Neural progenitor cell (in vitro differentiated cells): Measurements from ENCODE around the gene KIAA1217. TPM values are rescaled to one million over a fixed set of nuclear protein-coding genes. Genes with fewer than 3 reads are reported as not detected.
"Not testable (repeated sequence)": the region's sequence is repeated elsewhere in the genome, so short reads cannot be mapped to it uniquely, and the experiment has no call there.

Source experiments
- DNase-seq: peaks from one replicate; pipeline ENCODE4 v3.0.0-alpha.2; 2016; ENCODE audit warnings: low spot score
- H2AFZ ChIP-seq: fragments of 200-600 bp; sonication (generic); replicated peaks from 2 replicates; pipeline ENCODE4 v1.6.1; 2016; ENCODE audit warnings: antibody characterized with exemption
- H3F3A ChIP-seq: fragments of 200-600 bp; sonication (generic); 2 replicates; pipeline ENCODE4 v1.6.1; 2016; ENCODE audit warnings: antibody characterized with exemption, low read depth
- H3K27ac ChIP-seq: fragments of 200-600 bp; sonication (generic); 2 replicates; pipeline ENCODE4 v1.5.1; 2016; ENCODE audit warnings: mild to moderate bottlenecking
- H3K27me3 ChIP-seq: fragments of 200-600 bp; sonication (generic); 2 replicates; pipeline ENCODE4 v1.6.1; 2016; ENCODE audit warnings: mild to moderate bottlenecking, moderate library complexity
- H3K36me3 ChIP-seq: fragments of 200-600 bp; sonication (generic); 2 replicates; pipeline ENCODE4 v1.5.1; 2016
- H3K4me1 ChIP-seq: fragments of 200-600 bp; sonication (generic); 2 replicates; pipeline ENCODE4 v1.6.1; 2016; ENCODE audit warnings: mixed run types
- H3K4me2 ChIP-seq: fragments of 200-600 bp; sonication (generic); 2 replicates; pipeline ENCODE4 v1.6.1; 2016
- H3K4me3 ChIP-seq: fragments of 200-600 bp; sonication (generic); 2 replicates; pipeline ENCODE4 v1.5.1; 2016
- H3K79me2 ChIP-seq: fragments of 200-600 bp; sonication (generic); 2 replicates; pipeline ENCODE4 v1.6.1; 2016; ENCODE audit warnings: low read depth
- H3K9ac ChIP-seq: fragments of 200-600 bp; sonication (generic); 2 replicates; pipeline ENCODE4 v1.6.1; 2016
- H3K9me3 ChIP-seq: fragments of 200-600 bp; sonication (generic); 2 replicates; pipeline ENCODE4 v1.5.1; 2016; ENCODE audit warnings: low read depth
- H4K20me1 ChIP-seq: fragments of 200-600 bp; sonication (generic); 2 replicates; pipeline ENCODE4 v1.6.1; 2016; ENCODE audit warnings: low read depth
- H3K27ac Mint-ChIP-seq: 3 replicates; pipeline ENCODE4 v1.8.0; 2021; ENCODE audit warnings: mixed read lengths
- H3K27me3 Mint-ChIP-seq: 2 replicates; pipeline ENCODE4 v1.8.0; 2022; ENCODE audit warnings: low read depth, mild to moderate bottlenecking, inconsistent platforms, moderate library complexity, mixed read lengths; ENCODE audit not compliant: insufficient read depth
- H3K36me3 Mint-ChIP-seq: 3 replicates; pipeline ENCODE4 v1.8.0; 2021; ENCODE audit warnings: mixed read lengths
- H3K4me1 Mint-ChIP-seq: 3 replicates; pipeline ENCODE4 v1.8.0; 2021; ENCODE audit warnings: mixed read lengths
- H3K4me3 Mint-ChIP-seq: 3 replicates; pipeline ENCODE4 v1.8.0; 2021; ENCODE audit warnings: mild to moderate bottlenecking, moderate library complexity, mixed read lengths
- H3K9me3 Mint-ChIP-seq: 3 replicates; pipeline ENCODE4 v1.8.0; 2020; ENCODE audit warnings: mixed read lengths
- EZH2 ChIP-seq: fragments of 200-600 bp; sonication (generic); IDR thresholded peaks from 2 replicates; pipeline ENCODE4 v1.6.1; 2017; ENCODE audit warnings: antibody characterized with exemption, mild to moderate bottlenecking, moderate library complexity
- EZH2phosphoT487 ChIP-seq: fragments of 200-600 bp; sonication (generic); IDR thresholded peaks from 2 replicates; pipeline ENCODE4 v1.6.1; 2017; ENCODE audit warnings: antibody characterized with exemption
- total RNA-seq: library from RNA; depleted of rRNA; stranded (reverse); fragments of >200 nt; gene quantifications from 2 replicates; pipeline ENCODE4 v1.2.3, GENCODE V29; 2015; ENCODE audit warnings: low replicate concordance
- TF ChIP-seq, protein P1 (sequence below): fragments of 200-600 bp; sonication (generic); IDR thresholded peaks from 2 replicates; pipeline ENCODE4 v1.5.1; 2017; ENCODE audit warnings: antibody characterized with exemption, mild to moderate bottlenecking

The KIAA1217 gene
- total RNA-seq, 1 donor from 2014 or later, result 13.1 TPM

DNA sequence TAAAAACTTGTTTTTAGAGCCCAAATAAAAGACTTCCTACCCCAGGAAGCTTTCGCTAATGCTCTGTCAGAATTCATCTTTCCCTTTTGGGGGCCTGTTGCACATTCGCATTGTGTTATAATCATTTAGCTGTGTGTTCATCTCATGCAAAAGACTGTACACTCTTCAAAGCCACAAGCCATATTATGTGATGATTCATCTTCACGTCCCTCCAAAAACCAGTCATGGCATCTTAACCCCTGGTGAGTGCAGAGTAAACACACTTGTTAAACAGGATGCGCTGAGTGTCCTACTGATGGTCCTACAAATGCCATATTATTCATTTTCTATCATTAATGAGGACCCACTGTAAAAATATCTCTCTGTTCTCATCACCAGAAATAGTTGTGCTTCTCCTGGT lies 235.4 kb downstream of the KIAA1217 start:
- Mint-ChIP-seq H3K4me3 (no peak overlapping the region), H3K36me3 (peaks cover 7% of the 10 kb centered on the region), H3K27me3 (peaks cover 5% of the 10 kb centered on the region), H3K4me1 (peaks cover 4% of the 10 kb centered on the region), H3K27ac (no peak overlapping the region), H3K9me3 (no peaks in the 10 kb centered on the region)
- no peak overlapping the region for H2AFZ ChIP-seq
- no peaks in the 10 kb centered on the region for H3K9me3 ChIP-seq
- no peak overlapping the region for H3K27ac ChIP-seq
- H3K36me3 ChIP-seq, result no peaks in the 10 kb centered on the region
- no peaks in the 10 kb centered on the region for H3F3A ChIP-seq
- no peak overlapping the region for H3K9ac ChIP-seq
- H3K27me3 ChIP-seq, result no peaks in the 10 kb centered on the region
- TF ChIP-seq EZH2, result no peak
- TF ChIP-seq EZH2phosphoT487, result no peak
- TF ChIP-seq, protein P1, sequence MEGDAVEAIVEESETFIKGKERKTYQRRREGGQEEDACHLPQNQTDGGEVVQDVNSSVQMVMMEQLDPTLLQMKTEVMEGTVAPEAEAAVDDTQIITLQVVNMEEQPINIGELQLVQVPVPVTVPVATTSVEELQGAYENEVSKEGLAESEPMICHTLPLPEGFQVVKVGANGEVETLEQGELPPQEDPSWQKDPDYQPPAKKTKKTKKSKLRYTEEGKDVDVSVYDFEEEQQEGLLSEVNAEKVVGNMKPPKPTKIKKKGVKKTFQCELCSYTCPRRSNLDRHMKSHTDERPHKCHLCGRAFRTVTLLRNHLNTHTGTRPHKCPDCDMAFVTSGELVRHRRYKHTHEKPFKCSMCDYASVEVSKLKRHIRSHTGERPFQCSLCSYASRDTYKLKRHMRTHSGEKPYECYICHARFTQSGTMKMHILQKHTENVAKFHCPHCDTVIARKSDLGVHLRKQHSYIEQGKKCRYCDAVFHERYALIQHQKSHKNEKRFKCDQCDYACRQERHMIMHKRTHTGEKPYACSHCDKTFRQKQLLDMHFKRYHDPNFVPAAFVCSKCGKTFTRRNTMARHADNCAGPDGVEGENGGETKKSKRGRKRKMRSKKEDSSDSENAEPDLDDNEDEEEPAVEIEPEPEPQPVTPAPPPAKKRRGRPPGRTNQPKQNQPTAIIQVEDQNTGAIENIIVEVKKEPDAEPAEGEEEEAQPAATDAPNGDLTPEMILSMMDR, result no peak
- H3K4me3 ChIP-seq, result no peak overlapping the region
- no peak overlapping the region for H3K4me2 ChIP-seq
- H4K20me1 ChIP-seq, result no peaks in the 10 kb centered on the region
- DNase-seq, result no peak
- peaks cover 7% of the 10 kb centered on the region for H3K4me1 ChIP-seq
- no peaks in the 10 kb centered on the region for H3K79me2 ChIP-seq

DNA sequence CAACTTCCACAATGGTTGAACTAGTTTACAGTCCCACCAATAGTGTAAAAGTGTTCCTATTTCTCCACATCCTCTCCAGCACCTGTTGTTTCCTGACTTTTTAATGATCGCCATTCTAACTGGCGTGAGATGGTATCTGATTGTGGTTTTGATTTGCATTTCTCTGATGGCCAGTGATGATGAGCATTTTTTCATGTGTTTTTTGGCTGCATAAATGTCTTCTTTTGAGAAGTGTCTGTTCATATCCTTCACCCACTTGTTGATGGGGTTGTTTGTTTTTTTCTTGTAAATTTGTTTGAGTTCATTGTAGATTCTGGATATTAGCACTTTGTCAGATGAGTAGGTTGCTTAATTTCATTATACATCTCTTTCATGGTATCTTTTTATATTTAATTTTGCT lies 237.0 kb downstream of the KIAA1217 start:
- H4K20me1 ChIP-seq, H3K27me3 Mint-ChIP-seq, H3K4me3 ChIP-seq, H3K27ac ChIP-seq, H3K4me2 ChIP-seq, H3K79me2 ChIP-seq, H3K4me3 Mint-ChIP-seq, H3K4me1 ChIP-seq, H3K27ac Mint-ChIP-seq, DNase-seq, H3K9me3 ChIP-seq, H3K9ac ChIP-seq, H2AFZ ChIP-seq, H3K9me3 Mint-ChIP-seq, H3K36me3 ChIP-seq, H3K4me1 Mint-ChIP-seq, H3K36me3 Mint-ChIP-seq, H3K27me3 ChIP-seq, H3F3A ChIP-seq: not testable (repeated sequence)

DNA sequence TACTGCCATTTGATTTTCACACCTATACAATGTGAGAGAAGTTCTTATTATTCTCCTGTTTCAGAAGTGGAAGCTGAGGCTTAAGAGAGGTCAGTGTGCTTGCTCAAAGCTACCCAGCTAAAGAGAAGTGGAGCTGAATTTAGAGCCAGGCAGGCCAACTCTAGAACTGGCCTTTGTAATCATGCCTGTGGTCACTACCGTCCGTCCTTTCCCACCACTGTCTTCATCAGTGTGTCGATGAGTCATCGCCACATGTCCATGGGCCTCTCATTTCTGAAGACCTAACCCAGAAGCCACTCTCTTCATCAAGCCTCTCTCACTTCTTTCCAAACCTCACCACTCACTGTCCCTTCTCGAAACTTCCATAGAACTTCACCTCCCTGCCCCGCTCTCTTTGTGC lies 237.8 kb downstream of the KIAA1217 start:
- Histone ChIP-seq H3K4me1 (no peaks in the 10 kb centered on the region), H3K4me3 (no peak overlapping the region), H3K36me3 (no peaks in the 10 kb centered on the region), H3K27ac (no peak overlapping the region), H3F3A (no peaks in the 10 kb centered on the region), H4K20me1 (no peaks in the 10 kb centered on the region), H2AFZ (no peak overlapping the region), H3K79me2 (no peaks in the 10 kb centered on the region), H3K27me3 (no peaks in the 10 kb centered on the region), H3K4me2 (no peak overlapping the region), H3K9ac (no peak overlapping the region), H3K9me3 (no peaks in the 10 kb centered on the region)
- H3K27me3 Mint-ChIP-seq, result peaks cover 5% of the 10 kb centered on the region
- H3K36me3 Mint-ChIP-seq, result peaks cover 3% of the 10 kb centered on the region
- DNase-seq, result no peak
- H3K4me3 Mint-ChIP-seq, result no peak overlapping the region
- H3K9me3 Mint-ChIP-seq, result no peaks in the 10 kb centered on the region
- no peak for TF ChIP-seq EZH2
- TF ChIP-seq, protein P1, result no peak
- TF ChIP-seq EZH2phosphoT487, result no peak
- H3K27ac Mint-ChIP-seq, result no peak overlapping the region
- H3K4me1 Mint-ChIP-seq, result peaks cover 2% of the 10 kb centered on the region

DNA sequence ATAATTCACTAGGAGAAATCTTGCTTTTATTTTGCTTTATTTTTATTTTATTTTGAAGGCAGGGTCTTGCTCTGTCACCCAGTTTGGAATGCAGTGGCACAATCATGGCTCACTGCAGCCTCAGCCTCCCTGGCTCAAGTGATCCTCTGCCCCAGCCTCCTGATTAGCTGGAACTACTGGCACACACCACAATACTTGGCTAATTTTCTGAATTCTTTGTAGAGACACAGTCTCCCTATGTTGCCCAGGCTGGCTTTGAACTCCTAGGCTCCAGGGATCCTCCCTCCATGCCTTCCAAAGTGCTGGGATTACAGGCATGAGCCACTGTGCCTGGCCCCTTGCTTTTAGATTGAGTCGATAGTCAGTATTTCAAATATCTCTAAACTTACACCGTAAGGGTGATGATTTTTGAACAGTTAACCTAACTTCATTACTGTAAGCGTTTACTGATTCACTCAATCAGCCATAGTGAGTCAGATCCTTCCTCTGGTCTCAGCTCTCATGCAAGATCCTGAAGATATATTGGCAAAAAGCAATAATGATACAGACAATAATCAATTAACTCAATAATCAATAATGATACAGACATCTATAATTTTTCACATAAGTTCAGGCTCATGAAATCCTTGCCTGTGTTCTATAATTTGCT lies 239.5 kb downstream of the KIAA1217 start:
- H3K4me1 Mint-ChIP-seq, result peaks cover 5% of the 10 kb centered on the region
- no peak overlapping the region for H3K4me2 ChIP-seq
- DNase-seq, result no peak
- no peak overlapping the region for H3K27ac Mint-ChIP-seq
- H2AFZ ChIP-seq, result no peak overlapping the region
- H3K9ac ChIP-seq, result no peak overlapping the region
- no peak overlapping the region for H3K4me3 Mint-ChIP-seq
- no peak overlapping the region for H3K27ac ChIP-seq
- H3K4me3 ChIP-seq, result no peak overlapping the region
- peaks cover 5% of the 10 kb centered on the region for H3K27me3 Mint-ChIP-seq
- H3K9me3 Mint-ChIP-seq, result no peaks in the 10 kb centered on the region
- TF ChIP-seq EZH2 (no peak), EZH2phosphoT487 (no peak)
- TF ChIP-seq, protein P1, result no peak
- no peaks in the 10 kb centered on the region for H3K9me3 ChIP-seq
- H3K4me1 ChIP-seq, result no peaks in the 10 kb centered on the region
- H3K27me3 ChIP-seq, result no peaks in the 10 kb centered on the region
- no peaks in the 10 kb centered on the region for H3K36me3 ChIP-seq
- H3K36me3 Mint-ChIP-seq, result peaks cover 1% of the 10 kb centered on the region
- H4K20me1 ChIP-seq, result no peaks in the 10 kb centered on the region
- H3K79me2 ChIP-seq, result no peaks in the 10 kb centered on the region
- no peaks in the 10 kb centered on the region for H3F3A ChIP-seq
